HG02623 (cell line): ENCODE measurements around the gene MANSC4.

ENCODE experiments used
- ATAC-seq: cut with Tn5 transposase; IDR thresholded peaks from one replicate; pipeline ENCODE4 v1.9.1; 2021; ENCODE audit warnings: moderate library complexity; ENCODE audit not compliant: unreplicated experiment

The MANSC4 gene

DNA sequence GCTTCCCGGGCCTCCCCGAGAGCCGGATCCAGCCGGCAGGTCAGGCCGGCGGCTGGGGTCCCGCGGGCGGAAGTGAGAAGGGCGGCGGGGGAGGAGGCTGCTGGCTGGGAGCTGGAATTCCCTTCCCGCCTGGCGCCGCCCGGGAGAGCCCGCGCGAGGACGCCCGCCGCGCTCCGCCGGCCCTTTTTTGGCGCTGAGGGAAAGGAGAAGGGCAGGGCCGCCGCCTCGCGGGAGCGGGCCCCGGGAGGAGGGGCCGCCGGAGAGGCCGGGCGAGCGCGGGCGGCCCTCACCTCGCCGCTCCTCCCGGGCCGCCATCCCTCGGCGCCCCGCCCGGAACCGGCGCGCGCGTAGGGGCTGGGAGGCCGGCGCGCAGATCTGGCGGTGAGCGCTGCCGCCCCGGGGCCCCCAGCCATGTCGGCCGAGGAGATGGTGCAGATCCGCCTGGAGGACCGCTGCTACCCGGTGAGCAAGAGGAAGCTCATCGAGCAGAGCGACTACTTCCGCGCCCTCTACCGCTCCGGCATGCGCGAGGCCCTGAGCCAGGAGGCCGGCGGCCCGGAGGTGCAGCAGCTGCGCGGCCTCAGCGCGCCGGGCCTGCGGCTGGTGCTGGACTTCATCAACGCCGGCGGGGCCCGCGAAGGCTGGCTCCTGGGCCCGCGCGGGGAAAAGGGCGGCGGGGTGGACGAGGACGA, at the start of gene MANSC4, which contains the start of gene KLHL42:
Gene MANSC4 (minus strand): TSS at position 317 of the 692 bp plus-strand sequence. CDS start 8,960 bp downstream, outside the sequence.
Gene KLHL42 (plus strand): TSS at position 314 of the 692 bp plus-strand sequence. CDS start 98 bp downstream, at position 412.
- peak; percentile 76 for ATAC-seq

GRCh38 chr12:27828196-27828595, 48.2 kb upstream of the MANSC4 start:
- ATAC-seq, result no peak

DNA sequence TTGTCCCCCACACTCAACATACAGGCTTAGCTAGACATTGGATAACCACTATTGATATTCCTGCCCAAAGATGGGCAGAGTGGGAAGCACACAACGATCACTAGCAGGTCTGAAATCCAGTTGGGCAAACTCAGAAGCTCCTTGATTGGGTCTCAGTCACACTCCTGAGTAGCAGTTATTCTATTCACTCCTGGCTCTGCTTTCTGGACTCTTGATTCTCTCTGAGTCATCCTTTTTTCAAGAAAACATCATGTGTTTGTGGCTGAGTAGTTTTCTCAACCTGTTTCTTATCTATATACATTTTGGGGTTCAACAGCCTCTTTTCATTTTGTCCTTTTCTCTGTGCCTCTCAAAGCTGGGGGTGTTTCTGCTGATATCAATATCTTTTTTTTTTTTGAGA, 46.0 kb upstream of the MANSC4 start:
- ATAC-seq, result no peak

DNA sequence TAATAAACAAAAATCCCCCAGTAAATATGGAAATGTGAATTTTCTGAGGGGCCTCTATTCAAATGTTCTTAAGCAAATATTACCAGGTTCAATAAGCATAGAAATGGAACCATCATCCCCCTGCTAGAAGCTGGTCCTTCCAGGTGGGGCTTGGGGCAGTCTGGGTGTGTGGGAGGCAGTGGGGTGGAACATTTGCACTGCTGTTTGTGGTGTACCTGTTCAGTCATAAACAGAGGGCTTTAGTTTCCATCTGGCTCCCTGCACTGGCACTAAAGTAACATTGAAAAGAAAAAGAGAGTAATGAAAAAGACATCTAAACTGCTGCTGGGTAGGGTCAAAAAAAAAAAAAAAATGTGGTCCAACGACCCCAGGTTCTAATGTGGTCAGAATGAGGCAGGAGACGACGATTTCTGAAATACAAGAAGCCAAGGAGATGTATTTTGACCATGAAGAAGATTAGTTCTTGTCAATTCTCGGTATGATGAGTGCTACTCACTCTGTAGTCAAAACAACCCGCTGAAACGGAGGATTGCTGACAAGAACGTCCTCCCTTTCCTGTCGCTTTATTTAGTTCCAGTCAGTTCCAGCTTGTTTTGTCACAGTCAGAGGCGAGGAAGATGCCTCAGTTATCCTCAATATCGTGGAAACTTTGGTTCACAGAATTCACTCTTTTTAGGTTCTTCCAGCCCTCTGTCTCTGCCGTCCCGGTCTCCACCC, 44.2 kb upstream of the MANSC4 start:
- ATAC-seq, result peak; percentile 64

DNA sequence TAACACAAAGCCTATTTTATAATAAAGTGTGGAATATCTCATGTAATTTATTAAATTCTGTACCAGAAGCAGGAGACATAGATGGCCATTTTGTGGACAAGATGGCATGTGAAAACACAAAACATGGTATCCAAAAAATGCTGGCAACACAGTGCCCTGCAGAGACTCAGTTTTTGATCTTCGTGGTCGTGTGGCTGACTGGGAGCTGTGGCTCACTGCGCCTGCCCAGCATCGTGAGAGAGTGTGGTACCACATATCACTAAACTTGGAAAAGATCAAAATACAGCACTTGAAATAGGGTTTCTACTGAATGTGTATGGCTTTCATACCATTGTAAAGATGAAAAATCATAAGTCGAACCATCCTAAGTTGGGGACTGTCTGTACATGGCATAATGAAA, 43.0 kb upstream of the MANSC4 start:
- ATAC-seq, result no peak

DNA sequence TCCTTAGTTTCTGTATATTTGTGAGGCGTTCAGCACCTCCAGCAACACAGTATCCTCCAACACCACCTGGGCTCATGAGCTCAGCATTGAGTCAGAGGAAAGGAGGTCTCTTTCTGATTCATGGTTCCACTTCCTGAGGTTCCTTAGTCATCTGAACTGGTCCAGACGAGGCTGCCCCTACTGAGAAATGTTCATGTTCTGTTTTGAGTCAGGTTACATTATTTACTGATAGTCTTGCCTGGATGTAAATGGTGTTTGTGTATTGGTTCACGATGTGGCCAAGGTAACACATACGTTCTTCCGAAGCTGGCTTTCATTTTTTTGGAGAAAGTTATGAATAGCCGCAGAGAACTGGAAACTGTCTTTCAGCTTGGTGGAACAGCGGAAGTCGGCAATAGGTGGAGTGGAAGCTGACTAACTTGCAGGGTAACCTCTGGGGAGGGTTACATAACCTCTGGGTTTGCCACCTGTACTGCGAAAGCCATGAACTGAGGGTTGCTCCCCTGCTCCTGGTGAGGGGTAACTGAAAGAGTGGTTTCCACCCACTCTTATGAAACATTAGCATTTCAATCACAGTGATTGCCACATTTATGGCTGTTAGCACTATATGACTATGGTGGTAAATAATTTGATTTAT, 42.2 kb upstream of the MANSC4 start:
- ATAC-seq, result peak; percentile 68

- ATAC-seq, result no peak
Observed at GRCh38 chr12:27821259-27821973, 41.4 kb upstream of the MANSC4 start.

DNA sequence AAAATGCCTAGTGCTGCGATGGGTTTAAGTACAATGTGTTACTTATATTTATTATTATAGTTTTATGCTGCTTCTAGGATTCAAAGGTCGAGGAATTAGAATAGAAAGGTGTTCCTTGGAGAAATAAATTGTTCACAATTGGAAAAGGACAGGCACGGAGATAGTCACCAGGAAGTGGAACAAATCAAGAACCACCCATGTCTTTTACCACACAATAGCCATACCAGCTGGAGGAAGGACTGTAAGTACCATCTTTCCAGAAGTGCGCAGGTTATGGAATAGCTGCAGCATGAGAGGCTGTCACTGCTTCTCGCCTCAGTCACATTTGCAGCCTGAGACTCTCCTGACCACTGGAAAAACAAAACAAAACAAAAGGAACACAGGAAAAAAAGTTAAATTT, 40.5 kb upstream of the MANSC4 start:
- no peak for ATAC-seq

DNA sequence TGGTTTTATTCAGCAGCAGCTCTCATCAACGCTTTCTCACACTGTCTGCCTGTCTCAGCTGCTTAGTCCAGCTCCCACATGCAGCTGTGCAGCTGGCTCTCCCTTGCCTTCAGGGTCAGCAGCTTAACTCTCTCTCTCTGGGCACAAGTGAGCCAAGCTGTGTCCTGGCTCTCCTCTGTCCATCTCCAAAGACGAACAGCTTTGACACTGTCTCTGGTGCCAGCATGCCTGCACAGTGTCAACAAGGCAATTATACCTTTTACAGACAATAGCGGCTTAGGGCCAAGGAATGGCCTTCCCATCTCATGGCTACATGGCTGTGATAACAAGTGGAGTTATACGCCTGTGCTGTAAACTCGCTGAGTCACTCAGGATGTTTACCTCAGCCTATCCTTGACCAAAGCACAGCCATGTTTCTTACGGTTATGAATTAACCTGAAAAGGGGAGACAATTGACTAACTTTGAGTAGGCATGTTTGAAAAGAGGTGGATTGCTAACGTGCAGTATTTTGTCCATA, 38.4 kb upstream of the MANSC4 start:
- no peak for ATAC-seq

DNA sequence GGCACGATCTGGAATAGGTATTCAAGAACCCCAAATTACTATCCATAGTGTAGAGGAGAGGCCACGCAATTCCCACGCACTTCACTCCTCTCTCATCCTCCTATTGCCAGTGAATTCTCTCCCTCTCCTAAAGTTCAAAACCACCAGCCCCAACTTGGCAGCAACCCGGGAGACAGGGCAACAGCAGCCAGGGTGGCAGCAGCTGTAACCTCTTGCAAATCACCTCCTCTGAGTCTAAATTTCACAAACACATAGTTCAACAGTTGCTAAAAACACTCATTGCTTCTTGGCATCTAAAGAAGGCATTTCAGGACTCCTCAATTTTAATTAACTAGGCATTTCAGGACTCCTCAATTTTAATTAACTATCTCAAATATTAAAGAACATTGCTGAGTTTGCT, 37.7 kb upstream of the MANSC4 start:
- ATAC-seq, result no peak

- no peak for ATAC-seq
Observed at GRCh38 chr12:27814851-27815591, 35.0 kb upstream of the MANSC4 start.

DNA sequence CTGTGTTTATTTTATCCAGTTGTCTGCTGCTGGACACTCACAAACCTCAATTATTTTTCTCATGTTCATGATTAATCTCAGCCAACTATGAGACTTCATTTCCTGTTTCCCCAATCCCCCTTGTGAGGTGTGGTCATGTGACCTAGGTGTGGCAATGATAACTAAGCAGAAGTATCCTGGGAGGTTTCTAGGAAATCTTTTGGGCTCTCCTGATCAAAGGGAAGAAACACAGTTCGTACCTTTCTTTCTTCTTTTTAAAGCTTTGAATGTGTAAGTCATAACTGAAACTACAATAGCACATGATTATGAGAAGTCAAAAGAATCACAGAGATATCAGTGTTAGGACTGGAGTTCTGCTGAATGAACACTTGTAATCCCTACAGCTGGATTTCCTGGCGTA, 34.4 kb upstream of the MANSC4 start:
- ATAC-seq, result no peak

- no peak for ATAC-seq
Observed at GRCh38 chr12:27812502-27812901, 32.5 kb upstream of the MANSC4 start.

DNA sequence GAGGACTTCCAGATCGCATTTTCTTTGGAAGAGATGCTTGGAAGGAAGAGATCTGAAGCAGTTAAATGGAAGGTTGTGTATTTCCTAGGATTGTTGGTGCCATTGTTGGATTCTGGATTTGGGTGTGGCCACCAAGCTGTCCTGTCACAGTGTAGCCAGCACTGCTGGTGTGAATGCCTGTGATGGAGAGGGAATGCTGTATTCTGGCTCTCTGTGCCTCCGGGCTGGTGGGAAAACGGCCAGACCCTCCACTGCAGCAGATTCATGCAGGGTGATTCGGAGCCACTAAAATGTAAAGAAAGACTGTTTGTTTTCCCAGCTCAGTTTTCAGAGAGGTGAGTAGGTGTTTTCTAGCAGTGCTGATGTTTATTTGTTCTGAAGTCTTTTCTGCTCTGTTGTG, 30.7 kb upstream of the MANSC4 start:
- no peak for ATAC-seq

DNA sequence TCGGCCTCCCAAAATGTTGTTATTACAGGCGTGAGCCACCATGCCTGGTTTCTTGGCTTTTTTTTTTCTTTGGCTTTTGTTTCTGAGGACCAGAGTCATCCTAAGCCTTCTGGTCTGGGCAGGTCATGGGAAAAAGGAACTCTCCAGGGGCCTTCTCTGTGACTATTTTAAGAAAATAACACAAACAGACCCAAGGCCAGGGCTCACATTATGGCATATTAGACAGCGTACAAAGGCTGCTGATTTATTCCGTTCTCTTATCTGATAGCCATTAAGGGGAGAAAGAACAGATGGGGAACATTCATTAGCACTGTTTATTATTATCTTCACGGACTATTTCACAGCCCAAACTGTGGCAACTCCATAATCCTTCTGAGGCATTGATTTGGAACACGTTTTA, 28.8 kb upstream of the MANSC4 start:
- ATAC-seq, result no peak

DNA sequence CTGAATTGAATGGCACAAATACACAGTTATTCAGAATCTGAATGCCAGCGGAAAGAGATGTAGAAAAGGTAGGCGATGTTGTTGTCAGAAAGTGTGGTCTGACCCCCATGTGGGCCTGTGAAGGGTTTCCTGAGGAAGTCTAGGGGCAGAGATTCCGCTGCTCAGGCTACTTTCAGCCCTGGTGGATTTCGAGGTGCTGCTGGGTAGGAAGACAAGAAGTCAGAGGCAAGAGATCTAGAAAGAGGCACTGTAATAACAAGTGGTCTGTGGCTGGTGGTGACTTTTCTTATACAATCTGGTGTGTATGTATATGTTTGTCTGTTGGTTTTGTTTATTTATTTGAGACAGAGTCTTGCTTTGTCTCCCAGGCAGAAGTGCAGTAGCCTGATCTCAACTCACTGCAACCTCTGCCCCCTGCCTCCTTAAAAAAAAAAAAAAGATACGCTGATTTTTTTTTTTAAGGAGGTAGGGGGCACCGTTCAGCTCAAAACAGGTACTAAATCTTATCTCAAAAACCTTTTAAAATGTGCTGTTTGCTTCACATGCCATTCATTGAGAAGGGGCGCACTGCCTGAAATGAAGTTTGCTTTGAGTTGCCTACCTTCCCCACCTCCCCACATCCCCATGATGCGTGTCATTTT, 27.1 kb upstream of the MANSC4 start:
- no peak for ATAC-seq

DNA sequence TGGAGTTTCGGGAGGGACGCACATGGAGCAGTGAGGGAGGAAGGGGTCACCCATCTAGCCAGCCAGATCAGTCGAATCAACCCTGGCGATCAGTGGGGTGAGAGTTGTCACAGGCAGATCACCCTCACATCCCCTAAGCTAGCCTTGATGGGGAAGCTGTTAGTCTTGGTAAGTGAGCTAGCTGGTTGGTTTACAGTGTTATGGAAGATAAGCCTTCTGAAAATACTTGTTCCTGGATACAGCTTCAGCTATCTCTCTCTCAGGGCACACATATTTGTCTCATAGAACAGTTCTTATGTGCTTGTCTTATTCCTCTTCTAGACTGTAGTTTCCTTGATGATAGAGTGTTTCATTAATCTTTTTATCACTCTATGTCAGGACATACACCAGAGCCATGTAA, 26.2 kb upstream of the MANSC4 start:
- ATAC-seq, result no peak

GRCh38 chr12:27805238-27805637, 25.2 kb upstream of the MANSC4 start:
- ATAC-seq, result no peak

DNA sequence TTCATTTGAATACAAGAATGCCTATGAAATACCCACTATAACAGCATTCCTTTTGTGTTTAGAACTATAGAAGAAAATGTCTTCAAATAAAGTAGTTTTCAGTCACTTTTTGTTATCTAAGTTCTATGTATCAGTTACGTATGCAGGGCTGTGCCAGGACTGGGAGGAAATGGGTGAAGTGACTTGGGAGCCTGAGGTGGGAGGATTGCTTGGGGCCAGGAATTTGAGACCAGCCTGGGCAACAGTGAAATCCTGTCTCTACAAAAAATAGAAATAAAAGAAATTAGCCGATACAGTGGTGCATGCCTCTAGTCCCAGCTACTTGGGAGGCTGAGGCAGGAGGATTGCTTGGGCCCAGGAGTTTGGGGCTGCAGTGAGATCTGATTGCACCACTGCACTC, 22.9 kb upstream of the MANSC4 start:
- no peak for ATAC-seq

- no peak for ATAC-seq
Observed at GRCh38 chr12:27802511-27802910, 22.5 kb upstream of the MANSC4 start.
